ENCODE results near the gene RHBDF1.
A peak's percentile ranks its signal among the peaks of the same experiment; 100 is the strongest.

RHBDF1 gene

GRCh38 chr16:85865-86264 lies 13.4 kb upstream of the RHBDF1 start:
- Histone ChIP-seq H3K4me1 (peaks cover 10 to 51% (median 41%) of the 10 kb centered on the region in 4 donors), H3K4me3 (no peak overlapping the region), H3K27ac (peak overlapping the region; percentile 70 to 100), H3K36me3 (peaks cover 46 to 89% (median 64%) of the 10 kb centered on the region in 3 donors), H3K9me3 (no peaks in the 10 kb centered on the region), H3K27me3 (no peaks in the 10 kb centered on the region)
- no peak for DNase-seq
- intact Hi-C loops (cut with DNase I; ENCODE audit: low total_unique reads) = no loop called here
- no peak for TF ChIP-seq CTCF (IDR thresholded peaks at IDR 0.05)

GRCh38 chr16:85407-85782 lies 13.0 kb upstream of the RHBDF1 start:
- Histone ChIP-seq H3K36me3 (peaks cover 46 to 89% (median 64%) of the 10 kb centered on the region in 3 donors), H3K27me3 (no peaks in the 10 kb centered on the region), H3K4me3 (no peak overlapping the region), H3K4me1 (peaks cover 10 to 54% (median 42%) of the 10 kb centered on the region in 4 donors), H3K9me3 (no peaks in the 10 kb centered on the region), H3K27ac (peak overlapping the region; percentile 70 to 100)
- no peak for DNase-seq
- TF ChIP-seq CTCF (IDR thresholded peaks at IDR 0.05) = no peak
- intact Hi-C loops (cut with DNase I; ENCODE audit: low total_unique reads) = no loop called here

- Histone ChIP-seq H3K4me3 (no peak overlapping the region), H3K27me3 (no peaks in the 10 kb centered on the region), H3K9me3 (no peaks in the 10 kb centered on the region), H3K27ac (peak overlapping the region; percentile 70 to 100), H3K36me3 (peaks cover 49 to 89% (median 64%) of the 10 kb centered on the region in 3 donors), H3K4me1 (peaks cover 10 to 59% (median 46%) of the 10 kb centered on the region in 4 donors)
- DNase-seq = peak; percentile 86 to 96
- TF ChIP-seq CTCF (IDR thresholded peaks at IDR 0.05) = no peak
- intact Hi-C loops (cut with DNase I; ENCODE audit: low total_unique reads) = no loop called here
Observed at GRCh38 chr16:84718-85406, 12.4 kb upstream of the RHBDF1 start.

GRCh38 chr16:83781-84615 lies 11.6 kb upstream of the RHBDF1 start:
- peak overlapping the region; percentile 70 to 100 for H3K27ac ChIP-seq
- H3K36me3 ChIP-seq = peaks cover 46 to 85% (median 62%) of the 10 kb centered on the region in 3 donors
- no peak overlapping the region for H3K4me3 ChIP-seq

More at GRCh38 chr16:83781-84615, 11.6 kb upstream of the RHBDF1 start:
- DNase-seq = peak in 1 of 2 donors; percentile 87
- Histone ChIP-seq H3K9me3 (no peaks in the 10 kb centered on the region), H3K27me3 (no peaks in the 10 kb centered on the region), H3K4me1 (peaks cover 10 to 68% (median 54%) of the 10 kb centered on the region in 4 donors)
- intact Hi-C loops (cut with DNase I; ENCODE audit: low total_unique reads) = no loop called here
- TF ChIP-seq CTCF (IDR thresholded peaks at IDR 0.05) = no peak

All from tibial artery (tissue), 4 donors.